ENCODE measurements around the gene DGKZ. TPM values are rescaled to one million over a fixed set of nuclear protein-coding genes. Genes with fewer than 3 reads are reported as not detected.

DGKZ gene
- total and polyA plus RNA-seq, 10 of the 15 experiments (the other 5 are each of a cell fraction or from before 2014, with no cell fraction given): 0.50 to 78.4 (median 39.5) TPM

GRCh38 chr11:46361283-46362155 is 14.3 kb downstream of the DGKZ start (continued):
- no peak for TF ChIP-seq NFYB (IDR thresholded peaks at IDR 0.05; ENCODE audit: insufficient read depth, low read depth, low read length)
- no peak for TF ChIP-seq SUZ12 (IDR thresholded peaks at IDR 0.05; ENCODE audit: unreplicated experiment)
- no peak for TF ChIP-seq ZNF274 (IDR thresholded peaks at IDR 0.05; ENCODE audit: insufficient read depth, insufficient read length)
- TF ChIP-seq ESRRA (IDR thresholded peaks at IDR 0.05; ENCODE audit: low read length): no peak
- TF ChIP-seq HDAC6 (IDR thresholded peaks at IDR 0.05; ENCODE audit: unreplicated experiment): peak; percentile 39
- no peak for TF ChIP-seq NR2C2 (IDR thresholded peaks at IDR 0.05; ENCODE audit: borderline replicate concordance, control insufficient read depth, insufficient read length, low read depth)
- TF ChIP-seq ATF2 (IDR thresholded peaks at IDR 0.05; ENCODE audit: low read length): no peak
- peak; percentile 33 to 43; a peak in 2 of 4 replicates for TF ChIP-seq EP300 (IDR thresholded peaks at IDR 0.05; ENCODE audit: borderline replicate concordance in 1 of 2, control insufficient read depth in 1 of 2, low read depth in 2 of 2, low read length in 2 of 2)
- peak; percentile 93 for TF ChIP-seq DPF2 (IDR thresholded peaks at IDR 0.05)
- TF ChIP-seq E4F1 (IDR thresholded peaks at IDR 0.05; ENCODE audit: borderline replicate concordance, partially characterized antibody): no peak
- TF ChIP-seq YBX1 (IDR thresholded peaks at IDR 0.05): no peak
- TF ChIP-seq BHLHE40 (IDR thresholded peaks at IDR 0.05; ENCODE audit: borderline replicate concordance in 1 of 2, low read depth in 2 of 2, low read length in 1 of 2): peak; percentile 89 to 97
- no peak for TF ChIP-seq SUPT20H (IDR thresholded peaks at IDR 0.05; ENCODE audit: borderline replicate concordance, control insufficient read depth, low read depth, low read length)
- TF ChIP-seq TCF7 (IDR thresholded peaks at IDR 0.05; ENCODE audit: borderline replicate concordance): no peak
- TF ChIP-seq BCLAF1 (IDR thresholded peaks at IDR 0.05): no peak
- TF ChIP-seq GATAD2B (conservative IDR thresholded peaks at IDR 0.05; ENCODE audit: low read depth): peak; percentile 93
- TF ChIP-seq CREM (IDR thresholded peaks at IDR 0.05; ENCODE audit: low read depth): peak; percentile 48; the same call in 1 of the 2 replicates
- no peak for TF ChIP-seq RAD51 (IDR thresholded peaks at IDR 0.05)
- TF ChIP-seq RUNX3 (IDR thresholded peaks at IDR 0.05; ENCODE audit: low read length): no peak
- no peak for TF ChIP-seq ZNF24 (IDR thresholded peaks at IDR 0.05)
- no peak for TF ChIP-seq SREBF2 (IDR thresholded peaks at IDR 0.05; ENCODE audit: low read length)
- TF ChIP-seq SMAD1 (IDR thresholded peaks at IDR 0.05; ENCODE audit: low read depth, partially characterized antibody): no peak
- peak; percentile 70 for TF ChIP-seq NBN (IDR thresholded peaks at IDR 0.05)
- TF ChIP-seq NRF1 (conservative IDR thresholded peaks at IDR 0.05; ENCODE audit: low read depth, low read length): no peak

Data from GM12878 (cell line).